Activated CD4-positive, alpha-beta memory T cell treated with anti-CD3 and anti-CD28 coated beads, Interleukin-2, amount 10 ng/mL, durations not matched to agents 7 days and 5 days (primary cell): ENCODE results near the gene HKDC1. TPM values are rescaled to one million over a fixed set of nuclear protein-coding genes. Genes with fewer than 3 reads are reported as not detected.
"Not testable (repeated sequence)": the region's sequence is repeated elsewhere in the genome, so short reads cannot be mapped to it uniquely, and the experiment has no call there.

Experiments
- CTCF ChIA-PET: fragments of 350-600 bp; sonication (Branson Sonifier 250); formaldehyde crosslinking; loops from one replicate; lab custom pipeline; 2021; ENCODE audit warnings: antibody characterized with exemption, inconsistent platforms; lab: Charles Lee
- POLR2A ChIA-PET: fragments of 350-600 bp; sonication (Branson Sonifier 250); formaldehyde crosslinking; loops from one replicate; lab custom pipeline; 2021; ENCODE audit warnings: antibody characterized with exemption; lab: Charles Lee
- DNase-seq: peaks from one replicate; pipeline ENCODE4 v3.0.0-alpha.2; 2020
- H3K27ac Mint-ChIP-seq: one replicate; pipeline ENCODE4 v1.8.0; 2021; ENCODE audit warnings: mild to moderate bottlenecking, mixed read lengths
- H3K27me3 Mint-ChIP-seq: one replicate; pipeline ENCODE4 v1.8.0; 2021; ENCODE audit warnings: mixed read lengths
- H3K36me3 Mint-ChIP-seq: one replicate; pipeline ENCODE4 v1.8.0; 2021; ENCODE audit warnings: low read depth, mixed read lengths
- H3K4me1 Mint-ChIP-seq: one replicate; pipeline ENCODE4 v1.8.0; 2021; ENCODE audit warnings: mixed read lengths
- H3K4me3 Mint-ChIP-seq: one replicate; pipeline ENCODE4 v1.8.0; 2021; ENCODE audit warnings: mild to moderate bottlenecking, mixed read lengths
- H3K9me3 Mint-ChIP-seq: one replicate; pipeline ENCODE4 v1.8.0; 2021; ENCODE audit warnings: mixed read lengths
- total RNA-seq, 2 experiments: library from RNA; stranded (reverse); gene quantifications; one replicate each; pipeline ENCODE4 v1.2.3, GENCODE V29; 2021

The HKDC1 gene
- total RNA-seq, 2 experiments from 2014 or later, result 4.1 to 4.2 TPM

- Mint-ChIP-seq H3K4me3 (no peak overlapping the region), H3K9me3 (no peaks in the 10 kb centered on the region), H3K4me1 (peaks cover 10% of the 10 kb centered on the region), H3K27me3 (no peaks in the 10 kb centered on the region), H3K27ac (no peak overlapping the region), H3K36me3 (no peaks in the 10 kb centered on the region)
- ChIA-PET CTCF (interaction anchor here (0.7 to 1.9 kb wide), 2 partner anchors 9 to 11 kb away, joined by 3 to 7 read pairs; no protein-coding TSS in a partner anchor), POLR2A (no interaction called here)
- no peak for DNase-seq
These were observed 26.6 kb downstream of the HKDC1 start for GRCh38 chr10:69246581-69247312.

- DNase-seq, result no peak
- CTCF ChIA-PET, result interaction anchor here (1.9 kb wide), 1 partner anchor 10 kb away, joined by 7 read pairs; no protein-coding TSS in a partner anchor
- Mint-ChIP-seq H3K27ac (no peak overlapping the region), H3K9me3 (no peaks in the 10 kb centered on the region), H3K4me1 (peaks cover 6% of the 10 kb centered on the region), H3K4me3 (no peak overlapping the region), H3K27me3 (no peaks in the 10 kb centered on the region), H3K36me3 (no peaks in the 10 kb centered on the region)
- POLR2A ChIA-PET, result no interaction called here
These were observed 27.2 kb downstream of the HKDC1 start for GRCh38 chr10:69247313-69247710.

GRCh38 chr10:69248117-69248730 is 28.1 kb downstream of the HKDC1 start:
- H3K27ac Mint-ChIP-seq, result no peak overlapping the region
- H3K4me1 Mint-ChIP-seq, result no peaks in the 10 kb centered on the region
- ChIA-PET POLR2A (no interaction called here), CTCF (no interaction called here)
- DNase-seq, result no peak
- H3K9me3 Mint-ChIP-seq, result no peaks in the 10 kb centered on the region
- H3K4me3 Mint-ChIP-seq, result no peak overlapping the region
- no peaks in the 10 kb centered on the region for H3K36me3 Mint-ChIP-seq
- H3K27me3 Mint-ChIP-seq, result no peaks in the 10 kb centered on the region

DNA sequence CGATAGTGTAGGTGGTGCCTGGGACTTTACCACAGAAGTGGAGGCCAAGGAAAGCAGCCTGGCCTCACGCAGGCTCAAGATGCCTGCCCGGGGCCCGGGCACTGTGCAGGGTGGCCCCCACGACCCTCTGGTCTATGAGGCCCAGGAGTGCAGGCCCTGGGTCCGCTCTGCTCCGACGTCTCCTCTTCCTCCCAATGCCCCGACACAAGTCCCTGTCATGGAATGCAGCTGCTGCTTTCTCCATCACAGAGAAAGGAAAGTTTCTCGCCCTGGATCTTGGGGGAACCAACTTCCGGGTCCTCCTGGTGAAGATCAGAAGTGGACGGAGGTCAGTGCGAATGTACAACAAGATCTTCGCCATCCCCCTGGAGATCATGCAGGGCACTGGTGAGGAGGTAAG is 29.9 kb downstream of the HKDC1 start:
- no peak for DNase-seq
- Mint-ChIP-seq H3K27ac (no peak overlapping the region), H3K9me3 (no peaks in the 10 kb centered on the region), H3K4me1 (no peaks in the 10 kb centered on the region), H3K27me3 (no peaks in the 10 kb centered on the region), H3K4me3 (no peak overlapping the region), H3K36me3 (no peaks in the 10 kb centered on the region)
- ChIA-PET POLR2A (no interaction called here), CTCF (no interaction called here)

DNA sequence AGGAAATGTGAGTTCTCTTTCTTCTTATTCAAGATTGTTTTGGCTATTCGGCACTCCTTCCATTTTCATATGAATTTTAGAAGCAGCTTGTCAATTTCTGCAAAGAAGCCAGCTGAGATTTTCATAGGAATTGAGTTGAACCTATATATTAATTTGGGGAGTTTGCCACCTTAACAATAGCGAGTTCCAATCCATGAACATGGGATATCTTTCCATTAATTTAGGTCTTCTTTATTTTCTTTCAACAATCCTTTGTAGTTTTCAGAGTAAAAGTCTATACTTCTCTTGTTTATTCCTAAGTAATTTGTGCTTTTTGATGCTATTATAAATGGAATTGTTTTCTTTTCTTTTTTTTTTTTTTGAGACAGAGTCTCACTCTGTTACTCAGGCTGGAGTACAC is 31.3 kb downstream of the HKDC1 start:
- H3K4me3 Mint-ChIP-seq, H3K4me1 Mint-ChIP-seq, H3K9me3 Mint-ChIP-seq, H3K27me3 Mint-ChIP-seq, POLR2A ChIA-PET, H3K36me3 Mint-ChIP-seq, H3K27ac Mint-ChIP-seq, DNase-seq: not testable (repeated sequence)
- CTCF ChIA-PET, result interaction anchor here (0.7 kb wide), 1 partner anchor 14 kb away, joined by 3 read pairs; no protein-coding TSS in a partner anchor

DNA sequence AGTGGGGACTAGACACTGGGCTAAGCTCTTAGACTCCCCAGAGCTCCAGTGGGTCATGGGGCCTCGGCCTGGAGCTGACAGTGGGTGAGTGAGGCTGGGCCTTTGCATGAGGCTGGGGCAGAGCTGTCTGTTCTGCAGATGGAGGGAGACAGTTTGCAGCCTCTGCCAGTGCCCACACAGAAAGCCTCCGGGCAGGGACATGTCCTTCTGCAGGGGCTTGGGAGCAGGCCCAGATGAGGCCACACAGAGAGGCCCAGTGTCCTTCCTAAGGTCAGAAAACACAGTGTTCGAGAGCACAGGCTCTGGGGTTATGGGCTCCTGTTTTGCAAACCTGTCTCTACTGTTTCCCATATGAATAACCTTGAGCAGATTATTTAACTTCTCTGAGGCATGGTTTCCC is 33.0 kb downstream of the HKDC1 start:
- H3K4me1 Mint-ChIP-seq, result no peaks in the 10 kb centered on the region
- H3K9me3 Mint-ChIP-seq, result no peaks in the 10 kb centered on the region
- ChIA-PET CTCF (interaction anchor here (1.0 to 1.4 kb wide), 3 partner anchors 13 to 139 kb away, joined by 3 read pairs; no protein-coding TSS in a partner anchor), POLR2A (interaction anchor here (1.7 kb wide), 1 partner anchor 24 kb away, joined by 4 read pairs; no protein-coding TSS in a partner anchor)
- no peak for DNase-seq
- H3K27me3 Mint-ChIP-seq, result no peaks in the 10 kb centered on the region
- H3K36me3 Mint-ChIP-seq, result no peaks in the 10 kb centered on the region
- H3K27ac Mint-ChIP-seq, result no peak overlapping the region
- no peak overlapping the region for H3K4me3 Mint-ChIP-seq

GRCh38 chr10:69254877-69255276 is 34.7 kb downstream of the HKDC1 start:
- no peak overlapping the region for H3K4me3 Mint-ChIP-seq
- H3K27me3 Mint-ChIP-seq, result no peaks in the 10 kb centered on the region
- H3K9me3 Mint-ChIP-seq, result no peaks in the 10 kb centered on the region
- ChIA-PET POLR2A (no interaction called here), CTCF (no interaction called here)
- H3K4me1 Mint-ChIP-seq, result no peaks in the 10 kb centered on the region
- H3K27ac Mint-ChIP-seq, result no peak overlapping the region
- H3K36me3 Mint-ChIP-seq, result peaks cover 4% of the 10 kb centered on the region
- no peak for DNase-seq

DNA sequence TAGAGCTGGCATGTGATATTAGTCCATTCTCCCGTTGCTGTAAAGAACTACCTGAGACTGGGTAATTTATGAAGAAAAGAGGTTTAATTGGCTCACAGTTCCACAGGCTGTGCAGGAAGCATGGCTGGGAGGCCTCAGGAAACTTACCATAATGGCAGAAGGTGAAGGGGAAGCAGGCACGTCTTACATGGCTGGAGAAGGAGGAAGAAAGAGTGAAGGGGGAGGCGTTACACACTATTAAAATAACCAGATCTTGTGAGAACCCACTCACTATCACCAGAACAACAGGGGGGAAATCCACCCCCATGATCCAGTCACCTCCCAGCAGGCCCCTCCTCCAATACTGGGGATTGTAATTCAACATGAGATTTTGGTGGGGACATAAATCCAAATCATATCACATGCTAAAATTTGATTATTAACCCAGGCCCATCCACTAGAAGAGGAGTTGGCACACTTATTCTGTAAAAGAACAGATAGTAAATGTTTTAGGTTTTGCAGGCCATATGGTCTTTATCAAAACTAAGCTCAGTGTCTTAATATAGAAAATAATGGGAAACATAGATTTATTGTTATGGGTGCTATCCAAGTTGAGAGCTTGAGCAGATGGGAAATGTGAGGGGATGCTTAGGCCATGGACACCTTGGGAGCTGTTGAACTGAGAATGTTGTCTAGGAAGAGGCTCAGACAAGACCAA is 39.6 kb downstream of the HKDC1 start:
- peaks cover 4% of the 10 kb centered on the region for H3K36me3 Mint-ChIP-seq
- no peaks in the 10 kb centered on the region for H3K27me3 Mint-ChIP-seq
- H3K27ac Mint-ChIP-seq, result no peak overlapping the region
- DNase-seq, result no peak
- no peak overlapping the region for H3K4me3 Mint-ChIP-seq
- peaks cover 23% of the 10 kb centered on the region for H3K4me1 Mint-ChIP-seq
- POLR2A ChIA-PET, result interaction anchor here (1.1 kb wide), 1 partner anchor 79 kb away, joined by 4 read pairs; the partner anchor contains the start of gene SUPV3L1
- CTCF ChIA-PET, result no interaction called here
- no peaks in the 10 kb centered on the region for H3K9me3 Mint-ChIP-seq

DNA sequence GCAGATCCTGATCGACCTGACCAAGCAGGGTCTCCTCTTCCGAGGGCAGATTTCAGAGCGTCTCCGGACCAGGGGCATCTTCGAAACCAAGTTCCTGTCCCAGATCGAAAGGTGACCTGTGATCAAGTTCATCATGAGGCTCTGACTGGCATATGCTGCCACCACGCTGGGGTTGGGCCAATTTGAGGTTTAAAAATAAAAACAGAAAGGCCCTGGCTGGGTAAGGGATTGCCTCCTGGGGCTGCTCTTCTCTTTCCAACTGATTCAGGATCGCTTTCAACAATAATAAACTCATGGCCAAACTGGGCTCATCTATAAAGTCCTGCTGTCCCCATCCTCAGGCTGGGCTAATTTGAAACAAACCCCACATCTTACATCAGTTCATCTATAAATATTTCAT is 41.1 kb downstream of the HKDC1 start:
- Mint-ChIP-seq H3K4me3 (no peak overlapping the region), H3K27me3 (no peaks in the 10 kb centered on the region), H3K4me1 (peaks cover 23% of the 10 kb centered on the region), H3K36me3 (peaks cover 4% of the 10 kb centered on the region), H3K27ac (no peak overlapping the region), H3K9me3 (no peaks in the 10 kb centered on the region)
- ChIA-PET POLR2A (no interaction called here), CTCF (no interaction called here)
- no peak for DNase-seq

- Mint-ChIP-seq H3K27me3 (no peaks in the 10 kb centered on the region), H3K4me1 (peaks cover 23% of the 10 kb centered on the region), H3K9me3 (no peaks in the 10 kb centered on the region), H3K4me3 (peak overlapping the region; percentile 0), H3K27ac (peak overlapping the region; percentile 24), H3K36me3 (peaks cover 4% of the 10 kb centered on the region)
- ChIA-PET POLR2A (no interaction called here), CTCF (no interaction called here)
- DNase-seq, result no peak
These were observed 42.2 kb downstream of the HKDC1 start for GRCh38 chr10:69262292-69262751.

GRCh38 chr10:69265521-69265920 is 45.4 kb downstream of the HKDC1 start:
- Mint-ChIP-seq H3K9me3 (no peaks in the 10 kb centered on the region), H3K4me3 (no peak overlapping the region), H3K36me3 (no peaks in the 10 kb centered on the region), H3K4me1 (peaks cover 23% of the 10 kb centered on the region), H3K27ac (no peak overlapping the region), H3K27me3 (peaks cover 3% of the 10 kb centered on the region)
- no peak for DNase-seq
- CTCF ChIA-PET, result interaction anchor here (0.6 kb wide), 1 partner anchor 134 kb away, joined by 3 read pairs; no protein-coding TSS in a partner anchor
- POLR2A ChIA-PET, result interaction anchor here (1.4 kb wide), 1 partner anchor 52 kb away, joined by 4 read pairs; no protein-coding TSS in a partner anchor

GRCh38 chr10:69268761-69269416 is 48.8 kb downstream of the HKDC1 start:
- H3K27ac Mint-ChIP-seq, result no peak overlapping the region
- no peaks in the 10 kb centered on the region for H3K9me3 Mint-ChIP-seq
- H3K36me3 Mint-ChIP-seq, result no peaks in the 10 kb centered on the region
- no peak overlapping the region for H3K4me3 Mint-ChIP-seq
- ChIA-PET POLR2A (no interaction called here), CTCF (no interaction called here)
- H3K27me3 Mint-ChIP-seq, result peaks cover 3% of the 10 kb centered on the region
- peaks cover 8% of the 10 kb centered on the region for H3K4me1 Mint-ChIP-seq
- DNase-seq, result no peak
